HG03139 (cell line): ENCODE measurements around the gene POU2F2.
"Not testable (repeated sequence)": the region's sequence is repeated elsewhere in the genome, so short reads cannot be mapped to it uniquely, and the experiment has no call there.

Experiments used
- ATAC-seq: cut with Tn5 transposase; IDR thresholded peaks from one replicate; pipeline ENCODE4 v1.9.1; 2021; ENCODE audit not compliant: unreplicated experiment

POU2F2 gene

GRCh38 chr19:42065051-42065450 is 67.2 kb downstream of the POU2F2 start:
- no peak for ATAC-seq

- no peak for ATAC-seq
Observed at GRCh38 chr19:42064432-42064831, 67.8 kb downstream of the POU2F2 start.

DNA sequence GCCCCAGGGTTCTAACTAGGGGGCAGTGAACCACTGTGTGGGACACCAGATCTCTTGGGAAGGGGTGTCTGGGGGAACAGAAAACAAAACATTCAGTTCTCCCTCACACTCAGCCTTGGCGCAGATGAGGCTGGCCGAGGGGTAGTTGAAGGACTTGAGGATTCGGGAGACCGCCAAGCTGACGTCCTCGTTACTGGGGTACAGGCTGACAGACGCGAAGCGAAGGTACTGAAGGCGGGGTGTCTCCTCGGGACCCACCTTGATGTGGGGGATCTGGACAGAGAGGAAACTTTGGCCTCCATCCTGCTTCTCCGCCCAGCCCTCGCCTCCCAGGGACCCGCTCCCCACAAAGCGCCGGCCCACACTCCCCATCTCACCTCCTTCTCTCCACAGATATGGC is 69.9 kb downstream of the POU2F2 start:
- no peak for ATAC-seq

- no peak for ATAC-seq
Observed at GRCh38 chr19:42060117-42060516, 72.1 kb downstream of the POU2F2 start.

- no peak for ATAC-seq
Observed at GRCh38 chr19:42059196-42059595, 73.0 kb downstream of the POU2F2 start.

GRCh38 chr19:42057846-42058245 is 74.4 kb downstream of the POU2F2 start:
- no peak for ATAC-seq

GRCh38 chr19:42054205-42054604 is 78.0 kb downstream of the POU2F2 start:
- no peak for ATAC-seq

DNA sequence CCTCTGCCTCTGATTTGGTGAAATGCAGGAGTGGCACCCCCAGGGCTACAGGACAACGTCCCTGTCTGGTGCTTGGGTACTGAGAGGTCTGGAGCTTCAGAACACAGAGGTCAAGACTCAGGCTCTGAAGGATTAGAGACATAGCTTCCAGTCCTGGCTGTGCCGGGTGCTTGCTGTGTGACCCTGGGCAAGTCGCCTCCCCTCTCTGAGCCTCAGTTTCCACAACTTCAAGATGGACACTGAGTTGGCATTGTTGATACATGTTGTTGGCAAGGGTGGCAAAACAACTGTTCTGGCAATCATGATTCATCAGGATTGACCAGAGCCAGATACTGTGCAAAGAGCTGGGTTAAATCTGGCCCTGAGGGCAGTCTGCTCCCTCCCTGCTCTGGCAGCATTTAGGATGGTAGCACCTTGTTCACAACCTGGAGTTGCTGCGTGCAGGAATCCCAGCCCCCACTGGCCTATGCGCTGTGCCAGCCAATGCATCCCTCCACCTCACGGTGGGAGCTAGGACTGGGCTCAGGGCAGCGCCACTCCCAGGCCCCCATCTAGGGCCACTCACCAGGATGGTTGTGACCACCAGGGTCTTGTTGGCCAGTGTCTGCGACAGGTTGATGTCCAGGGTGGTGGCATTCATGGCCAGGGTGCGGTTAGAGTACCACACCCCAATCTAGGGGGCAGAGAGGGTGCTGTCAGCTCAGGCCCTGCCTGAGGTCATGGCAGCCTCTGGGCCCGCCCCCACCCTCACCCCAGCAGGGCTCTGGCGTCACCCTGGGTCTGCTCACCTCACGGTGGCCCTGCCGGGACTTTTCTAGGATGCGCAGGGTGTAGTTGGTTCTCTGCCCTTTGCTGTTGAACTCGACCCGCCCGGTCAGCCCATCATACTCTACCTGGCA is 79.0 kb downstream of the POU2F2 start:
- no peak for ATAC-seq

DNA sequence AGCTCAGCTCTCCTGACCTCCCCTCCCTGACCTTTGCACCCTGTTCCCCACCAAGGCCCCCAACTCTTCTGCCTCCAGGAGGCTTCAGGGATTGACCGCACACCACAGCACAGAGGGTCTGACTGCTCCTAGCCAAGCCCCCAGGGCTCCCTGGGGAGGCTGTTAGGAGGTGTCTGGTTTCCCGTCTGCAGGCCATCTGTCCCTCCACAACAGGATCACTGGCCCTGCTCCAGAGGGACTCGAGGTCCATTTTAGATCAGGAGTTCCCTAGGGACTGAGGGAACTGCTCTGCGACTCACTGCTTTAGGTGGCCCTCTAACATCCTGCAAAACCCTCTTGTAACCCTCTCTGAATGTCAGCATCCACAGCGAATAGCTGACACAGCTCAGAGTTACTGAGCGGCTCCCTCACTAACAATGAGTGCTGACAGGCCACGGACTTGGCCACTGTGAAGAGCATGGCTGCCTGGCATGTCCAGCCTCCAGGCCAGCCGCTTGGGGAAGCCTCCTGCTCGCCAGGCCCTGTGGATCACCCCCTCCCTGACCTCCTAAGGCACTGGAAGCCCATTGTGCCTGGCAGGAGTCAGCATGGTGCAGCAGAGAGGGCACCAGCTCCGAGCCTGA is 79.9 kb downstream of the POU2F2 start:
- no peak for ATAC-seq

GRCh38 chr19:42051166-42052115 is 80.8 kb downstream of the POU2F2 start:
- no peak for ATAC-seq

DNA sequence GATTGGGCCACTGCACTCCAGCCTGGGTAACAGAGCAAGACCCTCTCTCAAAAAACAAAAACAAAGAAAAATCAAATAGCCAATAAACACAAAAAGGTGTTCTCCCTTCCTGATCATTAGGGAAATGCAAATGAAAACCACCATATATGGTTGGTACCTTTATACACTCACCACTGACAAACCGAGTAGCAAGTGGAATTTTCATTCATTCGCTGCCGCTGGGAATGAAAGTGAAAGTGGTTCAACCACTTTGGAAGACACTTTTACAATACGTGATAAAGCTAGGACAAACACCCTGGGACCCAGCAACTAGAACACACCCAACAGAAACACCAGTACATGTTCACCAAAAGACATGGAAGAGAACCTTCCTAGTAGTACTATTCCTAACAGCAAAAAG is 83.3 kb downstream of the POU2F2 start:
- ATAC-seq, result no peak

DNA sequence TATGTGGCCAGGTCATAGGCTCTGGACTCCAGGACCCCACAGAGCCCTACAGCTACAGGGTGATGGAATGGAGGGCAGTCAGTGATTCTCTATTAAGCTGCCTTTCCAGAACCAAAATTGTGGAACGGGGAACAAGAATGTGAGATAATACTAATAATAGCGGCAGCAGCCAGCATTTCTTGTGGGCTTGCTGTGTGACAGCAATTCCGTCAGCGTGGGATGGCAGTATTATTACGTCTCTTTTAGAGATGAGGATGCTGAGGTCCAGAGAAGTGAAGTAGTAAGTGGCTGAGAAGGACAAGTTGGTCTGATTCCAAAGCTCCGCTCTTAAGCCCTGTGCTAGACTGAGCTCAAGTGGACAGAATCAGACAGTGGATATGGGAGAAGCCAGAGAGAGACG is 86.7 kb downstream of the POU2F2 start:
- no peak for ATAC-seq

DNA sequence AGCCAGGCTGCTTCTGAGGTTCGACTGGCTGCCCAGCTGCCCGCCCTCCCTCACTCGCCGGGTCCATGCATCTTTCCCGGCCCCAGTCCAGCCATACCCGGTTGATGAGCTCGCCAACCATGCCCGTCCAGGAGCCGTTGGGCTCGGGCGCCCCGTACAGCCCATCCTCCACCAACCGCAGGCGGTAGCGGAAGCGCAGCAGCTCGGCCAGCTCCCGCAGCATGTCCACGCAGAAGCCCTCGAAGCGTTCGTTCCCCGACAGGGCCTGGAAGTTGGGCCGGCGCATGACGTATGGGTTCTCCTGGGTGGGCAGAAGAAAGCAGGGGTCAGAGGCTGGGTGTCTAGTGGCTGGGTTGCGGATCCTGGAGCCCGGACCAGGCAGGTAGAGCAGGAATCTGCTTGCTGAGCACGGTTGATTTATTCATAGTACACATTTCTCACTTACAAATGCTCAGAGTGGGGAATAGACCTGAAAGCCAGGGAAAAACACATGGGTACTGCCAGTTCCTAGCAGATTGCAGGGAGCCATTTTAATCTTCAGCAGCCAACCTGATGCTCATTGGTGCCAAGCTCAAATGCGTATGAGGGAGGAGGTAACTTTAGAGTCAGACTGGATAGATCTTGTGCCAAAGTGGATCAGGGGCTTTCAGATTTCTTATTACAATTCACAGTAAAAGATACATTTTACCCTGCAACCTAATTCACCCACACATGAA is 89.6 kb downstream of the POU2F2 start:
- no peak for ATAC-seq

GRCh38 chr19:42040491-42040890 is 91.8 kb downstream of the POU2F2 start:
- ATAC-seq, result not testable (repeated sequence)

- ATAC-seq, result no peak
Observed at GRCh38 chr19:42040031-42040430, 92.2 kb downstream of the POU2F2 start.

- no peak for ATAC-seq
Observed at GRCh38 chr19:42038666-42039065, 93.6 kb downstream of the POU2F2 start.

- no peak for ATAC-seq
Observed at GRCh38 chr19:42037649-42038048, 94.6 kb downstream of the POU2F2 start.
